Psoas muscle (tissue), 8 donors: ENCODE data around the gene USF2. TPM values are rescaled to one million over a fixed set of nuclear protein-coding genes. Genes with fewer than 3 reads are reported as not detected.

Experiments used
- ATAC-seq, 4 donors: fragments of 200-7000 bp; cut with Tn5 transposase; one replicate each; pipeline ENCODE4 v1.9.1; 2020; ENCODE audit warnings: moderate library complexity in 3 of 4, mild to moderate bottlenecking in 2 of 4
- DNase-seq, 2 donors: peaks; one replicate each; pipeline ENCODE4 v3.0.0-alpha.2; 2020
- H3K27ac ChIP-seq: fragments of 200-600 bp; one replicate; pipeline ENCODE4 v1.8.0; 2022
- H3K27me3 ChIP-seq, 3 donors: fragments of 200-600 bp in 1 of 3; one replicate each; pipeline versions ENCODE4 v1.6.1 to v1.8.0; 2013 to 2022; ENCODE audit warnings: low read length in 2 of 3, mild to moderate bottlenecking in 2 of 3, moderate library complexity in 1 of 3; ENCODE audit not compliant: insufficient read depth in 3 of 3
- H3K36me3 ChIP-seq, 2 donors: fragments of 200-600 bp in 1 of 2; one replicate each; pipeline versions ENCODE4 v1.6.1 to v1.8.0; 2013 to 2022; ENCODE audit warnings: low read depth in 1 of 2, mild to moderate bottlenecking in 1 of 2, moderate library complexity in 1 of 2; ENCODE audit not compliant: insufficient read depth in 1 of 2
- H3K4me1 ChIP-seq: fragments of 200-600 bp; one replicate; pipeline ENCODE4 v1.8.0; 2022
- H3K4me3 ChIP-seq: fragments of 200-600 bp; one replicate; pipeline ENCODE4 v1.8.0; 2022; ENCODE audit warnings: mild to moderate bottlenecking
- H3K9me3 ChIP-seq: fragments of 200-600 bp; one replicate; pipeline ENCODE4 v1.8.0; 2022
- WGBS, 3 donors: extraction: QIAGEN DNeasy Blood & Tissue Kit; methylation state at CpG; one replicate each; pipeline versions ENCODE4 v1.1.6 to v1.1.7; 2013; 5-methylcytosine and 5-hydroxymethylcytosine counted together
- intact Hi-C, 2 donors: fragments of 100-400 bp; cut with DNase I; formaldehyde crosslinking; loops; one replicate each; pipeline versions ENCODE4 v1.11.0 to v1.14.2; 2022
- polyA plus RNA-seq, 3 donors: library from polyadenylated mRNA; stranded (reverse); fragments of 200-250 nt; gene quantifications; one replicate each; pipeline ENCODE4 v1.2.3, GENCODE V29; 2013
- total RNA-seq, 4 donors: library from RNA; stranded (reverse); fragmentation: NEBNext Ultra II Directional in 2 of 4; extraction: Animal tissue kit (Norgen Biotek cat#: 25700) in 2 of 4; gene quantifications; one replicate each; pipeline versions ENCODE4 v1.2.1 to v1.2.4, GENCODE V29; 2021 to 2023
- TF ChIP-seq, protein P1 (sequence below): fragments of 200-600 bp; IDR thresholded peaks from one replicate; pipeline ENCODE4 v1.8.0; 2022; ENCODE audit warnings: antibody characterized with exemption
- donor health status: healthy with polysubstance abuse.
- donor health status: DM: no; HTN: no; CAD: no; lungs with moderate emphysema.
- donor health status: Bipolar disorder and iron deficiency.
- donor health status: healthy.
- donor health status: DM: yes; HTN: yes; CAD: no.
- donor health status: DM: no; HTN: no; CAD: no.
- donor health status: DM: no; HTN: no; CAD: no.
- donor health status: DM: yes; HTN: yes; CAD: no.

The USF2 gene
- total and polyA plus RNA-seq, 7 donors, result 94.4 to 196 (median 179) TPM

DNA sequence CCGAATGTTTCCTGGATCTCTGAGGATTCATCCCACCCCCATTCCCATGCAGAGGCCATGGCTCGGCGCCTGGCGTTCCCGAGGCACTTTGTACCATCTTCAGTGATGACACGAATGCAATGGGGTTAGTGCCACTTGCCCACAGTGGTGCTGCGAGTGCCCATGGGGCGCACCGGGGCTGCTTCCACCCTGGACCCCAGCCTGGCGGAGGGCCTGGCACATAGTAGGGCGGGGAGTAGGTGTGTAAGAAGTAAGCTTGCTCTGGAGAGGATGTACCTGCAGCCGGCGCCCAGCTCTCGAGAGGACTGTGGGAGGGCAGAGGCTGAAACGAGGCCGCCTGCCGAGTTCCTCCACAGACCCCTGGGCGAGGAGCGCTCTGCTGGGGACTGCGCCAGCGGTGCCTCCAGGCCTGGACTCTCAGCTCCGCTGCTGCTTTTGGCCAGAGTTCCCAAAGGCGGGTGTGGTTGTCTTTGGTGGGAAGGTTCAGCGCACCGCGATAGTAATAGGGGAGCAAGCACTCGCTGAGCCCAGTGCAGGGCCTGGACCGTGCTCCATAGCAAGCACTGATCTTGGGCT lies 8.0 kb downstream of the USF2 start:
- Histone ChIP-seq H3K9me3 (no peaks in the 10 kb centered on the region), H3K4me1 (no peaks in the 10 kb centered on the region), H3K27ac (no peak overlapping the region), H3K4me3 (no peak overlapping the region), H3K27me3 (no peaks in the 10 kb centered on the region), H3K36me3 (peaks cover 5 to 82% of the 10 kb centered on the region in 2 donors)
- WGBS, 3 donors, result 92 to 94% (median 93%) methylated on average over 28 of the region's 28 CpGs
- TF ChIP-seq, protein P1, sequence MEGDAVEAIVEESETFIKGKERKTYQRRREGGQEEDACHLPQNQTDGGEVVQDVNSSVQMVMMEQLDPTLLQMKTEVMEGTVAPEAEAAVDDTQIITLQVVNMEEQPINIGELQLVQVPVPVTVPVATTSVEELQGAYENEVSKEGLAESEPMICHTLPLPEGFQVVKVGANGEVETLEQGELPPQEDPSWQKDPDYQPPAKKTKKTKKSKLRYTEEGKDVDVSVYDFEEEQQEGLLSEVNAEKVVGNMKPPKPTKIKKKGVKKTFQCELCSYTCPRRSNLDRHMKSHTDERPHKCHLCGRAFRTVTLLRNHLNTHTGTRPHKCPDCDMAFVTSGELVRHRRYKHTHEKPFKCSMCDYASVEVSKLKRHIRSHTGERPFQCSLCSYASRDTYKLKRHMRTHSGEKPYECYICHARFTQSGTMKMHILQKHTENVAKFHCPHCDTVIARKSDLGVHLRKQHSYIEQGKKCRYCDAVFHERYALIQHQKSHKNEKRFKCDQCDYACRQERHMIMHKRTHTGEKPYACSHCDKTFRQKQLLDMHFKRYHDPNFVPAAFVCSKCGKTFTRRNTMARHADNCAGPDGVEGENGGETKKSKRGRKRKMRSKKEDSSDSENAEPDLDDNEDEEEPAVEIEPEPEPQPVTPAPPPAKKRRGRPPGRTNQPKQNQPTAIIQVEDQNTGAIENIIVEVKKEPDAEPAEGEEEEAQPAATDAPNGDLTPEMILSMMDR, result no peak
- intact Hi-C loops, result loop anchor here in 1 of 2 donors (10.0 kb wide), 1 partner anchor 218 kb away; the partner anchor contains the start of gene KRTDAP
- ATAC-seq (no peak), DNase-seq (no peak)

DNA sequence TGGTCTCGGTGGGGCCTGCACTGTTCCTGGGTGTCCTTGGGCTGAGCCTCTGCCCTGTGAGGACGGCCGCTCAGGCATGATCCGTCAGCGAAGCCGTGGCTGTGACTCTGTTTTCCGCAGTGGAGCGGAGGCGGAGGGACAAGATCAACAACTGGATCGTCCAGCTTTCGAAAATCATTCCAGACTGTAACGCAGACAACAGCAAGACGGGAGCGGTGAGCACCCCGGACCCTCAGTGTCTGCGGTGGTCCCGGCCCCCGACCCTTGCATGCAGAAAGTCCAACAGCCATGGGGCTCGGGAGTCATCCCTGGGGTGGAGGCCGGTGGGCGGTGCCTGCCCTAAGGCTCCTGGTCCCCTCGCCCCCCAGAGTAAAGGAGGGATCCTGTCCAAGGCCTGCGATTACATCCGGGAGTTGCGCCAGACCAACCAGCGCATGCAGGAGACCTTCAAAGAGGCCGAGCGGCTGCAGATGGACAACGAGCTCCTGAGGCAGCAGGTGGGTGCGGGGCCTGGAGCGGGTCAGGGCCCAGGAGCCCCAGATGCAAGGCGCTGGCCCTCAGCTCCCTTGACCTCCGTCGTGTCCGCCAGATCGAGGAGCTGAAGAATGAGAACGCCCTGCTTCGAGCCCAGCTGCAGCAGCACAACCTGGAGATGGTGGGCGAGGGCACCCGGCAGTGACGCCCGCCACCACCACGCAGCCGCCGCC lies 10.0 kb downstream of the USF2 start:
- TF ChIP-seq, protein P1, result no peak
- 90 to 93% (median 91%) methylated on average over 42 to 45 of the region's 45 CpGs for WGBS, 3 donors
- no peaks in the 10 kb centered on the region for H3K27me3 ChIP-seq
- H3K4me3 ChIP-seq, result no peak overlapping the region
- intact Hi-C loops, result loop anchor here in 1 of 2 donors (10.0 kb wide), 1 partner anchor 216 kb away; the partner anchor contains the start of gene KRTDAP
- DNase-seq (no peak), ATAC-seq (no peak)
- peaks cover 0 to 63% of the 10 kb centered on the region in 2 donors for H3K36me3 ChIP-seq
- no peaks in the 10 kb centered on the region for H3K4me1 ChIP-seq
- no peaks in the 10 kb centered on the region for H3K9me3 ChIP-seq
- no peak overlapping the region for H3K27ac ChIP-seq

DNA sequence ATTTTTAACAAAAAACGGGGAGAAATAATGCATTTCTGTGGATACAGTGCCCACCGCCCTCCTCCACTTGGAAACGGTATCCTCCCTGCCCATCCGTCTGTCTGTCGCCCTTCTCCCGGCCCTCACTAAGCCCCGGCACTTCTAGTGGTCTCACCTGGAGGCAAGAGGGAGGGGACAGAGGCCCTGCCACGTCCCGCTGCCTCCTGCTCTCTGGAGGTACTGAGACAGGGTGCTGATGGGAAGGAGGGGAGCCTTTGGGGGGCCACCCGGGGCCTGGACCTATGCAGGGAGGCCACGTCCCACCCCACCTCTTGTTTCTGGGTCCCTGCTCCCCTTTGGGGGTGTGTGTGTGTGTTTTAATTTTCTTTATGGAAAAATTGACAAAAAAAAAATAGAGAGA lies 10.6 kb downstream of the USF2 start:
- Histone ChIP-seq H3K4me3 (no peak overlapping the region), H3K27ac (no peak overlapping the region), H3K27me3 (no peaks in the 10 kb centered on the region), H3K36me3 (peaks cover 0 to 57% of the 10 kb centered on the region in 2 donors), H3K9me3 (no peaks in the 10 kb centered on the region), H3K4me1 (no peaks in the 10 kb centered on the region)
- DNase-seq, result no peak
- 77 to 92% (median 81%) methylated on average over 11 of the region's 11 CpGs for WGBS, 3 donors
- intact Hi-C loops, result loop anchor here in 1 of 2 donors (10.0 kb wide), 1 partner anchor 215 kb away; the partner anchor contains the start of gene KRTDAP
- TF ChIP-seq, protein P1, result no peak
- peak in 1 of 4 donors; percentile 24 for ATAC-seq

DNA sequence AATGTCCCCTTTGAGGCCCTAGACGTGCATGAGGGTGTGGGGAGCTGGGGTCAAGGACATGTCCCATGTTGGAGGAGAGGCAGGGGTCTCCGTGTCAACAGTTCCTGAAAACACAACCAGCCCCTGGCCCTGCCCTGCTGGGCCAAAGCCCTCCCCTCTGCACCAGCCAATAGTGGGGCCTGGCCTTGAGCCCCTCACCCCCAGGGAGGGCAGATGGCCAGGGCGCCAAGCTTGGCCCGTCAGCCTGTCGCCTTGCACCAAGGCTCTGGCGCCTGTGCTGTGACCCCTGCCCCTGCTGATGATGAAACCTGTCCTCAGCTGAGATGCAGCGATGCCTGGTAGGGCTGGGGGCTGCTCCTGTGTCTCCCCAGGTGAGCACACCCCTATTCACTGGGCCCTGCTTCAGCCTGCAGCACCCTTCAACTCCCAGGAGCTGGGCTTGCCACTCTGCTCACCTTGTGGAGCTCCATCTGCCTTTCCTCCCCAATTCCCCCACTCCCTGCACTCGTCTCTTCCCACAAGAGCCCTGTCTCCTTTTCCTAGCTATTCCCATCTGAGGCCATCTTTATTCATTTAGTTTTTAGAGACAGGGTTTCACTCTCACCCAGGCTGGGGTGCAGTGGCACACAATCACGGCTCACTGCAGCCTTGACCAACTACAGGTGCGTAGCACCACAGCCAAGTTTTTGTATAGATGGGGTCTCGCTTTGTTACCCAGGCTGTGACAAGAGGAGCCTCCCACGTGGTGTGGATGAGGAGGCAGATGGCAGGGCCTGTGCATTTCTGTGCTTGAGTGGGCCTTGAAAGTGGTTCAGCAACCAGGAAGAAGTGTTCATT lies 11.4 kb downstream of the USF2 start:
- intact Hi-C loops, result loop anchor here in 1 of 2 donors (10.0 kb wide), 1 partner anchor 215 kb away; the partner anchor contains the start of gene KRTDAP
- TF ChIP-seq, protein P1, result no peak
- no peaks in the 10 kb centered on the region for H3K9me3 ChIP-seq
- H3K27ac ChIP-seq, result no peak overlapping the region
- H3K27me3 ChIP-seq, result no peaks in the 10 kb centered on the region
- no peak overlapping the region for H3K4me3 ChIP-seq
- WGBS, 3 donors, result 52 to 66% (median 56%) methylated on average over 12 of the region's 12 CpGs
- DNase-seq, result no peak
- ATAC-seq, result peak in 3 of 4 donors; percentile 9 to 23 (median 20)
- H3K4me1 ChIP-seq, result no peaks in the 10 kb centered on the region
- peaks cover 0 to 48% of the 10 kb centered on the region in 2 donors for H3K36me3 ChIP-seq
